Tibial artery (tissue), 4 donors: ENCODE measurements around the gene SPDYC.
A peak's percentile ranks its signal among the peaks of the same experiment; 100 is the strongest.
"Not testable (repeated sequence)": the region's sequence is repeated elsewhere in the genome, so short reads cannot be mapped to it uniquely, and the experiment has no call there.

Experiments
- DNase-seq, 2 donors: peaks; one replicate each; pipeline ENCODE4 v3.0.0-alpha.2; 2019
- H3K27ac ChIP-seq, 2 donors: fragments of 200-600 bp; sonication (generic) in 1 of 2; 1 replicate in 1 of 2; 2 replicates in 1 of 2; pipeline ENCODE4 v1.5.1; 2018 to 2019; ENCODE audit warnings: mild to moderate bottlenecking in 1 of 2
- H3K27me3 ChIP-seq, 2 donors: fragments of 200-600 bp; sonication (generic) in 1 of 2; one replicate each; pipeline versions ENCODE4 v1.5.1 to v1.6.0; 2016 to 2019
- H3K36me3 ChIP-seq, 3 donors: fragments of 200-600 bp; sonication (generic) in 2 of 3; one replicate each; pipeline ENCODE4 v1.5.1; 2016 to 2019; ENCODE audit warnings: mild to moderate bottlenecking in 2 of 3
- H3K4me1 ChIP-seq, 4 donors: fragments of 200-600 bp; sonication (generic) in 2 of 4; 1 replicate in 3 of 4; 2 replicates in 1 of 4; pipeline ENCODE4 v1.5.1; 2016 to 2019
- H3K4me3 ChIP-seq, 2 donors: fragments of 200-600 bp; sonication (generic) in 1 of 2; 1 replicate in 1 of 2; 2 replicates in 1 of 2; pipeline ENCODE4 v1.5.1; 2018 to 2019; ENCODE audit warnings: mild to moderate bottlenecking in 2 of 2
- H3K9me3 ChIP-seq, 3 donors: fragments of 200-600 bp; sonication (generic) in 1 of 3; one replicate each; pipeline ENCODE4 v1.5.1; 2016 to 2019
- intact Hi-C: fragments of 100-400 bp; cut with DNase I; formaldehyde crosslinking; loops from one replicate; pipeline ENCODE4 v1.15.0; 2023; ENCODE audit warnings: low total_unique reads
- TF ChIP-seq, protein P1 (sequence below), 2 experiments: fragments of 200-600 bp in 1 of 2; fragments of 450-650 bp in 1 of 2; IDR thresholded peaks; one replicate each; pipeline ENCODE4 v1.5.1; 2017 to 2019; ENCODE audit warnings: antibody characterized with exemption in 2 of 2, mild to moderate bottlenecking in 1 of 2, moderate library complexity in 1 of 2

SPDYC gene

GRCh38 chr11:65166893-65167292 lies 3.1 kb upstream of the SPDYC start:
- DNase-seq = no peak

GRCh38 chr11:65167656-65168055 lies 2.4 kb upstream of the SPDYC start:
- peaks cover 0 to 4% (median 0%) of the 10 kb centered on the region in 4 donors for H3K4me1 ChIP-seq
- H3K27ac ChIP-seq = no peak overlapping the region
- TF ChIP-seq, protein P1, sequence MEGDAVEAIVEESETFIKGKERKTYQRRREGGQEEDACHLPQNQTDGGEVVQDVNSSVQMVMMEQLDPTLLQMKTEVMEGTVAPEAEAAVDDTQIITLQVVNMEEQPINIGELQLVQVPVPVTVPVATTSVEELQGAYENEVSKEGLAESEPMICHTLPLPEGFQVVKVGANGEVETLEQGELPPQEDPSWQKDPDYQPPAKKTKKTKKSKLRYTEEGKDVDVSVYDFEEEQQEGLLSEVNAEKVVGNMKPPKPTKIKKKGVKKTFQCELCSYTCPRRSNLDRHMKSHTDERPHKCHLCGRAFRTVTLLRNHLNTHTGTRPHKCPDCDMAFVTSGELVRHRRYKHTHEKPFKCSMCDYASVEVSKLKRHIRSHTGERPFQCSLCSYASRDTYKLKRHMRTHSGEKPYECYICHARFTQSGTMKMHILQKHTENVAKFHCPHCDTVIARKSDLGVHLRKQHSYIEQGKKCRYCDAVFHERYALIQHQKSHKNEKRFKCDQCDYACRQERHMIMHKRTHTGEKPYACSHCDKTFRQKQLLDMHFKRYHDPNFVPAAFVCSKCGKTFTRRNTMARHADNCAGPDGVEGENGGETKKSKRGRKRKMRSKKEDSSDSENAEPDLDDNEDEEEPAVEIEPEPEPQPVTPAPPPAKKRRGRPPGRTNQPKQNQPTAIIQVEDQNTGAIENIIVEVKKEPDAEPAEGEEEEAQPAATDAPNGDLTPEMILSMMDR (IDR thresholded peaks at IDR 0.05) = no peak
- H3K27me3 ChIP-seq = no peaks in the 10 kb centered on the region
- DNase-seq = no peak
- no peaks in the 10 kb centered on the region for H3K9me3 ChIP-seq
- no peaks in the 10 kb centered on the region for H3K36me3 ChIP-seq
- no peak overlapping the region for H3K4me3 ChIP-seq
- intact Hi-C loops = no loop called here

More at GRCh38 chr11:65166893-65167292, 3.1 kb upstream of the SPDYC start:
- TF ChIP-seq, protein P1 (IDR thresholded peaks at IDR 0.05) = no peak
- no peak overlapping the region for H3K4me3 ChIP-seq
- H3K36me3 ChIP-seq = no peaks in the 10 kb centered on the region
- intact Hi-C loops = no loop called here
- H3K9me3 ChIP-seq = no peaks in the 10 kb centered on the region
- no peaks in the 10 kb centered on the region for H3K27me3 ChIP-seq
- H3K4me1 ChIP-seq = peaks cover 0 to 4% (median 0%) of the 10 kb centered on the region in 4 donors
- H3K27ac ChIP-seq = no peak overlapping the region

- TF ChIP-seq, protein P1 (IDR thresholded peaks at IDR 0.05) = no peak
- intact Hi-C loops = no loop called here
- no peak for DNase-seq
Measured at GRCh38 chr11:65169164-65169641, 830 bp upstream of the SPDYC start.

GRCh38 chr11:65172600-65172999 lies 2.6 kb downstream of the SPDYC start:
- TF ChIP-seq, protein P1 (IDR thresholded peaks at IDR 0.05) = no peak
- no peak overlapping the region for H3K27ac ChIP-seq
- no peaks in the 10 kb centered on the region for H3K27me3 ChIP-seq
- no peaks in the 10 kb centered on the region for H3K9me3 ChIP-seq
- H3K4me3 ChIP-seq = no peak overlapping the region
- H3K4me1 ChIP-seq = no peaks in the 10 kb centered on the region
- no peaks in the 10 kb centered on the region for H3K36me3 ChIP-seq
- intact Hi-C loops = no loop called here
- DNase-seq = no peak

More at GRCh38 chr11:65169164-65169641, 830 bp upstream of the SPDYC start:
- Histone ChIP-seq H3K36me3 (no peaks in the 10 kb centered on the region), H3K4me1 (peaks cover 0 to 4% (median 0%) of the 10 kb centered on the region in 4 donors), H3K4me3 (no peak overlapping the region), H3K27me3 (no peaks in the 10 kb centered on the region), H3K9me3 (no peaks in the 10 kb centered on the region), H3K27ac (no peak overlapping the region)

GRCh38 chr11:65174571-65175010 lies 4.6 kb downstream of the SPDYC start:
- DNase-seq, H3K36me3 ChIP-seq, H3K9me3 ChIP-seq, intact Hi-C loops, H3K27ac ChIP-seq, H3K4me1 ChIP-seq, H3K27me3 ChIP-seq, H3K4me3 ChIP-seq: not testable (repeated sequence)

DNA sequence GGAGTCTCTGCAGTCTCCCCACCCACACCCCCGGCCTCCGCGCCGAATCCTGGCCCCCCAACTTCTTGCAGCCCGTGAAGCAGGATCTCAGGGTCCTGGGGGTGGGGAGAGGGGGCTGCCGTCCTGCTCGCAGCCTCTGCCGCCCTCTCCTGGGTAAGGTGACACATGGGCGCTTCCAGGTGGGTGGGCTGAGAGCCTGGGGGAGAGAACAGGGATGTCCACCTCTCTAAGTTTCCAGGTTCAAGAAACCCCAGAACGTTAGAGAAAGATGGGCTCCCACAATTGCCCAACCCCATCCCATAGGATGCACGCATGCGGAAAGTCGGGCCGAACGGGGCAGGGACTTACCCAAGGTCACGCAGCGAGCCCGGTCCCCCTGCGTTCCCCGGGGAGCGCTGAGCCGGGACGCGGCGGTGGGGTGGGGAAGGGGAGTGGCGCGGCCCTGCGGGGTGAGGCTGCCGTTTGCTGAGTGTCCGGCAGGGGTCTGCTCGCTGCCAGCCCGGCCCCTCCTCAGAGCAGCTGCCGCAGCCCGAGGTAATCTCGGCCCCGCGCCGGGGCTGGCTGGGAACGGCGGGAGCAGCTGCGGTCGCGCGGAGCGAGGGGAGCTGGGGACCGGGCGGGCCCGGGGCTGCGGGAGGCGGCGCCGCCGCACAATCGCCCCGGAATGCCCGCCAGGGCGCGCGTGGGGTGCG lies 11.0 kb downstream of the SPDYC start:
- peaks cover 0 to 20% (median 5%) of the 10 kb centered on the region in 3 donors for H3K36me3 ChIP-seq
- H3K27me3 ChIP-seq = no peaks in the 10 kb centered on the region
- TF ChIP-seq, protein P1 (IDR thresholded peaks at IDR 0.05) = peak; percentile 36 to 53
- intact Hi-C loops = loop anchor here (2.0 kb wide), 1 partner anchor 70 kb away; the partner anchor contains the start of gene TM7SF2
- peak overlapping the region; percentile 85 to 91 for H3K4me3 ChIP-seq
- peaks cover 0 to 37% (median 23%) of the 10 kb centered on the region in 4 donors for H3K4me1 ChIP-seq
- peak; percentile 29 to 75 for DNase-seq
- no peaks in the 10 kb centered on the region for H3K9me3 ChIP-seq
- H3K27ac ChIP-seq = peak overlapping the region; percentile 88 to 98
